Endothelial cell of umbilical vein (primary cell): ENCODE measurements around the gene SNRPD2. TPM values are rescaled to one million over a fixed set of nuclear protein-coding genes. Genes with fewer than 3 reads are reported as not detected.

ENCODE experiments used
- BruUV-seq: library from RNA; stranded (reverse); fragments of 400-500 nt; replicated peaks from 2 replicates; lab custom pipeline; 2021; lab: Mats Ljungman, UMichigan
- CTCF ChIA-PET: fragments of 300-600, 350-600 bp; sonication (Branson Sonifier 250); formaldehyde crosslinking; loops from one replicate; lab custom pipeline; 2021; ENCODE audit warnings: antibody characterized with exemption, inconsistent platforms; lab: Charles Lee
- POLR2A ChIA-PET: fragments of 300-600, 350-600 bp; sonication (Branson Sonifier 250); formaldehyde crosslinking; loops from one replicate; lab custom pipeline; 2021; ENCODE audit warnings: antibody characterized with exemption, inconsistent platforms; lab: Charles Lee
- DNase-seq: peaks from one replicate; pipeline ENCODE4 v3.0.0-alpha.2; 2011; ENCODE audit warnings: low read depth, low spot score
- FAIRE-seq: peaks from 2 replicates; lab custom pipeline; 2011; peaks lifted over from hg19 to GRCh38; lab: Jason Lieb, UNC
- H2AFZ ChIP-seq: 2 replicates; pipeline ENCODE4 v1.6.0; 2012; ENCODE audit warnings: low read depth, low read length, control low read depth, inconsistent platforms
- H3K27ac ChIP-seq: 2 replicates; pipeline ENCODE4 v1.5.1; 2011; ENCODE audit warnings: low read depth, mild to moderate bottlenecking, control low read depth, low read length, moderate library complexity; ENCODE audit not compliant: insufficient read depth
- H3K27me3 ChIP-seq, 2 experiments: 2 replicates each; pipeline versions ENCODE4 v1.6.0 to v1.6.1; 2011; ENCODE audit warnings: low read length in 2 of 2, mixed read lengths in 1 of 2; ENCODE audit not compliant: control insufficient read depth in 2 of 2, insufficient read depth in 2 of 2
- H3K36me3 ChIP-seq, 2 experiments: 2 replicates in 1 of 2; 3 replicates in 1 of 2; pipeline ENCODE4 v1.5.1; 2011; ENCODE audit warnings: low read length in 2 of 2, mild to moderate bottlenecking in 1 of 2, moderate library complexity in 1 of 2; ENCODE audit not compliant: control insufficient read depth in 2 of 2, insufficient read depth in 2 of 2; ENCODE audit errors: extremely low read depth in 1 of 2
- H3K4me1 ChIP-seq: 3 replicates; pipeline ENCODE4 v1.5.1; 2011; ENCODE audit warnings: mild to moderate bottlenecking, low read length; ENCODE audit not compliant: control insufficient read depth, insufficient read depth; ENCODE audit errors: extremely low read depth
- H3K4me2 ChIP-seq: 2 replicates; pipeline ENCODE4 v1.6.1; 2011; ENCODE audit warnings: low read length, control low read depth, mixed read lengths; ENCODE audit not compliant: insufficient read depth
- H3K4me3 ChIP-seq, 3 experiments: fragments of 200-600 bp in 1 of 3; sonication (generic), shearing (Covaris generic) in 1 of 3; replicated peaks in 1 of 3; 2 replicates each; pipeline ENCODE4 v1.5.1; 2011 to 2016; ENCODE audit warnings: control low read depth in 3 of 3, low read length in 3 of 3, mild to moderate bottlenecking in 2 of 3, inconsistent platforms in 1 of 3, low read depth in 1 of 3, moderate library complexity in 1 of 3; ENCODE audit not compliant: insufficient read depth in 1 of 3
- H3K79me2 ChIP-seq: 2 replicates; pipeline ENCODE4 v1.6.0; 2012; ENCODE audit warnings: low read length, inconsistent platforms; ENCODE audit not compliant: control insufficient read depth, insufficient read depth
- H3K9ac ChIP-seq: replicated peaks from 2 replicates; pipeline ENCODE3; 2011; ENCODE audit warnings: low read length, control low read depth; ENCODE audit not compliant: insufficient read depth; ENCODE audit errors: extremely low read depth
- H3K9me1 ChIP-seq: replicated peaks from 3 replicates; pipeline ENCODE4 v1.6.0; 2011; ENCODE audit warnings: mild to moderate bottlenecking, low read length; ENCODE audit not compliant: control insufficient read depth, insufficient read depth; ENCODE audit errors: extremely low read depth
- H3K9me3 ChIP-seq: replicated peaks from 2 replicates; pipeline ENCODE4 v1.5.1; 2012; ENCODE audit warnings: low read length, inconsistent platforms; ENCODE audit not compliant: control insufficient read depth, insufficient read depth
- H4K20me1 ChIP-seq: replicated peaks from 2 replicates; pipeline ENCODE3; 2011; ENCODE audit warnings: mild to moderate bottlenecking, low read length; ENCODE audit not compliant: control insufficient read depth, insufficient read depth; ENCODE audit errors: extremely low read depth
- FOS ChIP-seq: IDR thresholded peaks from 2 replicates; pipeline ENCODE4 v1.6.1; 2011; ENCODE audit warnings: mild to moderate bottlenecking, low read length, moderate library complexity, borderline replicate concordance; ENCODE audit not compliant: insufficient read depth
- JUN ChIP-seq: IDR thresholded peaks from 2 replicates; pipeline ENCODE4 v1.6.1; 2011; ENCODE audit warnings: borderline replicate concordance, low read depth; ENCODE audit not compliant: insufficient read length, insufficient read depth
- MAX ChIP-seq: IDR thresholded peaks from 2 replicates; pipeline ENCODE4 v1.6.1; 2011; ENCODE audit not compliant: insufficient read depth, insufficient read length
- MYC ChIP-seq: IDR thresholded peaks from one replicate; pipeline ENCODE4 v1.6.1; 2011; ENCODE audit warnings: mild to moderate bottlenecking, low read depth, low read length
- POLR2A ChIP-seq: IDR thresholded peaks from 2 replicates; pipeline ENCODE4 v1.6.1; 2012; ENCODE audit warnings: low read depth, mild to moderate bottlenecking, control low read depth, low read length
- POLR2AphosphoS5 ChIP-seq: IDR thresholded peaks from 2 replicates; pipeline ENCODE4 v1.6.1; 2012; ENCODE audit warnings: low read depth, mild to moderate bottlenecking, control low read depth, low read length, moderate library complexity; ENCODE audit not compliant: insufficient read depth
- dilution Hi-C: fragments of 300-500 bp; cut with MboI; formaldehyde crosslinking; loops from one replicate; pipeline ENCODE4 v1.15.0; 2019; ENCODE audit warnings: low sequenced_read_pairs; ENCODE audit not compliant: extremely low pct_ligation_motif_present
- intact Hi-C: fragments of 100-400 bp; cut with micrococcal nuclease; formaldehyde crosslinking; loops from one replicate; pipeline ENCODE4 v1.10.0; 2022
- polyA plus RNA-seq, 4 experiments: library from polyadenylated mRNA; depleted of rRNA in 3 of 4; stranded (reverse) in 3 of 4; unstranded in 1 of 4; fragments of >200 nt; gene quantifications; 2 replicates each; pipeline versions ENCODE4 v1.2.1 to v1.2.3, GENCODE V29; 2011 to 2012; ENCODE audit warnings: missing spikeins in 1 of 4
- total RNA-seq: library from RNA; stranded (reverse); gene quantifications from 2 replicates; pipeline ENCODE4 v1.2.3, GENCODE V29; 2021
- TF ChIP-seq, protein P1 (sequence below), 2 donors: IDR thresholded peaks; 1 replicate in 1 of 2; 2 replicates in 1 of 2; pipeline ENCODE4 v1.5.1; 2011; ENCODE audit warnings: low read length in 2 of 2, mild to moderate bottlenecking in 2 of 2, moderate library complexity in 2 of 2, control low read depth in 1 of 2, inconsistent platforms in 1 of 2, low read depth in 1 of 2; ENCODE audit not compliant: insufficient read depth in 1 of 2; ENCODE audit errors: extremely low read depth in 1 of 2

The SNRPD2 gene
- total and polyA plus RNA-seq, 2 donors (not counting 3 experiments of a cell fraction or from before 2014, with no cell fraction given): 512 to 519 TPM

DNA sequence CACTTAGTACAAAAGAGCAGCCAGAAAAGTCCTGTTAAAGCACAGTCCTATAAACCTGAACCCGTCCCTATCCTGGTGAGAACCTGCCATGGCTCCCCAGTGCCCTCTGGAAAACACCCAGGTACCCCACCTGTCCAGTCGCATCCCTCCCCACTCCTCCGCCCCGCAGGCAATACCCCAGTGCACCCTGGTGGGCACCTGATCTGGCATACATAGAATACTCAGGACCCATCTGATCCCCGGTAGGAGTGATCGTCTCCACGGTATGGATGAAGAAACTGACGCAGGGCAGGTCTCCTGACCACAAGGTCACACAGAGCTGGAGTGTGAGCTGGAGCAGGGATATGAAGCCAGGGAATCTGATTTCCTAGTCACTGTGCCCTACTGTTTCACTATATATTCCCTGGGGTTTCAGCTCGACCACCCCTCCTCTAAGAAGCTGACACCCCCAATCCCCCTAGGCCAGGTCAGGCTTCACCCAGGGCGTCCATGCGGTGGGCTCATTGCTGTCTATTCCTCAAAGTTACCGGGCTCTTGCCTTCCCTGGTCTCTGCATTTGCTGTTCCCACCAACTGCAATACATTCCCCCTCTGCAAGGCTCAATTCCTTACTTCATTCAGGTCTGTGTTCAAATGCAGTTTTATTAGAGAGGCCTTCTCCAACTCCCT, 26.4 kb upstream of the SNRPD2 start:
- peaks cover 20% of the 10 kb centered on the region for H3K4me1 ChIP-seq
- dilution Hi-C loops (no loop called here), intact Hi-C loops (loop anchor here (1.0 kb wide), 2 partner anchors 26 to 51 kb away; partner anchors contain the start of genes QPCTL and SIX5)
- H2AFZ ChIP-seq: no peak overlapping the region
- no peaks in the 10 kb centered on the region for H3K9me3 ChIP-seq
- no peaks in the 10 kb centered on the region for H4K20me1 ChIP-seq
- BruUV-seq: no TSS peak
- POLR2A ChIA-PET: interaction anchor here (1.2 to 2.2 kb wide), 4 partner anchors 11 to 53 kb away, joined by 3 to 24 read pairs (median 7); partner anchors contain the start of genes QPCTL, SIX5 and SNRPD2
- H3K4me2 ChIP-seq: peak overlapping the region; percentile 8
- no peaks in the 10 kb centered on the region for H3K27me3 ChIP-seq
- TF ChIP-seq MAX: no peak
- TF ChIP-seq JUN: no peak
- DNase-seq: no peak
- peak overlapping the region; percentile 17 for H3K9ac ChIP-seq
- peak overlapping the region; percentile 43 for H3K27ac ChIP-seq
- peak overlapping the region in 2 of 3 experiments; percentile 0 to 18 for H3K4me3 ChIP-seq
- CTCF ChIA-PET: interaction anchor here (1.0 to 3.7 kb wide), 8 partner anchors 12 to 279 kb away, joined by 3 to 51 read pairs (median 6); partner anchors contain the start of genes DMWD, FBXO46, QPCTL and SIX5
- FAIRE-seq: peak; percentile 21
- no peaks in the 10 kb centered on the region for H3K9me1 ChIP-seq
- peaks cover 0 to 4% of the 10 kb centered on the region in 2 experiments for H3K36me3 ChIP-seq
- H3K79me2 ChIP-seq: peaks cover 25% of the 10 kb centered on the region

DNA sequence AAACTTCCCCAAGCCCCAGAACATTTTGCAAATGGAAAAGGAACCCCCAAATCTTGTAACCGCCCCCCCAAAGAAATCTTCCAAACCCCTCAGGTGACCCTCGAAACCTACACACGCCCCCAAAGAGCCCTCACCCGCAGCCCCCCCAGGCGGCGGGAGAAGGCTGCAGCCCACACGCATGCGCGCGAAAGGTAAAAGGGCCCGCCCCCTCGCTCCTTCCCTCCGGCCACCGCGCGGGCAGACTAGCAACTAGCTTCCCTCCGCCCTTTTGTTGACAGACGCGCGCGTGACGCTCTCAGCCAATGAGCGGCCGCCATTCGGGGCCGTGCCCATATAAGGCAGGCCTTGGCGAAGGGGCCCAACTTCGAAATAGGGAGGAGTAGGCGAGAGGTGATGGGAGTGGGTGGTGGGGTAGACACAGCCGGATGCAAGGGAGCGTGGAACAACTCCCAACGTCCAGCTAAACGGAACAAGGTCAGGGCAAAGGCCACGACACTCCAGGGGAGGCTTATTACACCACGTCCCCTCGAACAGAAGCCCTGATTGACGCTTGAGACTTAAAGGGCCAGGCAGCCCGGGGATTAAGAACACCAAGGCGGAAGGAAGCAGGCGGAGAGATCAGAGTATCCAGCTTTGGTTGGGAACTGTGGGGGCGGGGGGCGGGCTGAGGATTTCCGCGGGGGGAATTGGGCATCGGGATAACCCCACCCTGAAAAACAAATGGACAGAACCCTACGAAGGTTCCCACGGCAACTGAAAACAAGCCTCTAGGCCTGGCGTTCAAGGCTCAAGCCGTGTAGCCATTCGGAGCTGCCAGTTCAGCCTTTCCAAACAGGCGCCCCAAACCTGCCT, 25.6 kb upstream of the SNRPD2 start:
- Histone ChIP-seq H3K27ac (peak overlapping the region; percentile 43), H3K79me2 (peaks cover 25% of the 10 kb centered on the region), H3K4me3 (peak overlapping the region; percentile 54 to 93 (median 61)), H3K36me3 (peaks cover 0 to 9% of the 10 kb centered on the region in 2 experiments), H3K9me1 (no peaks in the 10 kb centered on the region), H3K4me1 (peaks cover 20% of the 10 kb centered on the region), H3K9me3 (no peaks in the 10 kb centered on the region), H4K20me1 (no peaks in the 10 kb centered on the region), H3K27me3 (no peaks in the 10 kb centered on the region), H3K9ac (peak overlapping the region; percentile 76), H2AFZ (peak overlapping the region; percentile 54), H3K4me2 (peak overlapping the region; percentile 98)
- POLR2A ChIA-PET: interaction anchor here (0.6 to 2.2 kb wide), 7 partner anchors 10 to 151 kb away, joined by 3 to 24 read pairs (median 4); partner anchors contain the start of genes FBXO46, QPCTL, SIX5 and SNRPD2
- FAIRE-seq (peak; percentile 96), DNase-seq (peak; percentile 100)
- CTCF ChIA-PET: interaction anchor here (0.6 to 3.7 kb wide), 16 partner anchors 12 to 278 kb away, joined by 3 to 51 read pairs (median 4); partner anchors contain the start of genes DMPK, DMWD, FBXO46 and QPCTL
- dilution Hi-C loops: no loop called here
- TF ChIP-seq JUN (no peak), FOS (peak; percentile 4), POLR2AphosphoS5 (peak; percentile 85), POLR2A (no peak), MAX (peak; percentile 84), MYC (no peak)
- TF ChIP-seq, protein P1, sequence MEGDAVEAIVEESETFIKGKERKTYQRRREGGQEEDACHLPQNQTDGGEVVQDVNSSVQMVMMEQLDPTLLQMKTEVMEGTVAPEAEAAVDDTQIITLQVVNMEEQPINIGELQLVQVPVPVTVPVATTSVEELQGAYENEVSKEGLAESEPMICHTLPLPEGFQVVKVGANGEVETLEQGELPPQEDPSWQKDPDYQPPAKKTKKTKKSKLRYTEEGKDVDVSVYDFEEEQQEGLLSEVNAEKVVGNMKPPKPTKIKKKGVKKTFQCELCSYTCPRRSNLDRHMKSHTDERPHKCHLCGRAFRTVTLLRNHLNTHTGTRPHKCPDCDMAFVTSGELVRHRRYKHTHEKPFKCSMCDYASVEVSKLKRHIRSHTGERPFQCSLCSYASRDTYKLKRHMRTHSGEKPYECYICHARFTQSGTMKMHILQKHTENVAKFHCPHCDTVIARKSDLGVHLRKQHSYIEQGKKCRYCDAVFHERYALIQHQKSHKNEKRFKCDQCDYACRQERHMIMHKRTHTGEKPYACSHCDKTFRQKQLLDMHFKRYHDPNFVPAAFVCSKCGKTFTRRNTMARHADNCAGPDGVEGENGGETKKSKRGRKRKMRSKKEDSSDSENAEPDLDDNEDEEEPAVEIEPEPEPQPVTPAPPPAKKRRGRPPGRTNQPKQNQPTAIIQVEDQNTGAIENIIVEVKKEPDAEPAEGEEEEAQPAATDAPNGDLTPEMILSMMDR (IDR thresholded peaks at IDR 0.05; ENCODE audit: extremely low read depth in 1 of 2, insufficient read depth in 1 of 2, low read depth in 1 of 2, low read length in 2 of 2): peak in 1 of 2 donors; percentile 33
- intact Hi-C loops: loop anchor here (1.0 kb wide), 2 partner anchors 25 to 52 kb away; partner anchors contain the start of genes QPCTL and SIX5
- TSS peak; percentile 86 for BruUV-seq
